Measurements from ENCODE around the gene PTPRK. TPM values are rescaled to one million over a fixed set of nuclear protein-coding genes. Genes with fewer than 3 reads are reported as not detected.

Gene PTPRK
- total and polyA plus RNA-seq, 10 of the 15 experiments (the other 5 are each of a cell fraction or from before 2014, with no cell fraction given): 0.23 to 1.9 (median 0.55) TPM

DNA sequence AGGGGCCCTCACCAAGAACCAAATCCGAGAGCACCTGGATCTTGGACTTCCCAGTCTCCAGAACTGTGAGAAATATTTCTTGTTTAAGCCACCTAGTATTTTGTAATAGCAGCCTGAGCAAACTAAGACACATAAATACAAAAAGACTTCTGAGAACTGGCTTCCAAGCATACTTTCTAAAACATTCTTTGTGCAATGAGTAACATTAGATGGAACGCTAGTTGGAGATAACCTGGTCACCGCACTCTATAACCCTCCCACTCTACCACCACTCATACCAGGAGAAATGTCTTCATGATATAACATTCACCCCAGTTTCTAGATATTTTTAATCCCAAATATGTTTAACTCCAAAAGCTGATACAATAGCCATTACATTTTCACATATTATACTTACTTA is 450.0 kb downstream of the PTPRK start:
- WGBS (ENCODE audit: insufficient coverage, insufficient replicate concordance, low lambda C conversion rate, missing lambda C conversion rate): 54% methylated on average over 3 of the region's 3 CpGs
- Histone ChIP-seq H3K27me3 (replicated peaks in 1 of 2; ENCODE audit: control insufficient read depth in 2 of 2, insufficient read depth in 2 of 2, low read length in 1 of 2) (no peaks in the 10 kb centered on the region), H3K9me3 (replicated peaks; ENCODE audit: control insufficient read depth, insufficient read depth, low read length) (no peaks in the 10 kb centered on the region), H3K4me1 (ENCODE audit: control insufficient read depth, insufficient read depth, low read length) (no peaks in the 10 kb centered on the region), H3K27ac (ENCODE audit: control insufficient read depth, insufficient read depth) (no peak overlapping the region), H3K4me2 (ENCODE audit: control insufficient read depth, insufficient read depth) (no peak overlapping the region), H4K20me1 (ENCODE audit: control insufficient read depth, insufficient read depth) (no peaks in the 10 kb centered on the region), H3K36me3 (ENCODE audit: control insufficient read depth in 2 of 2, insufficient read depth in 2 of 2, low read length in 1 of 2) (no peaks in the 10 kb centered on the region), H3K9ac (ENCODE audit: control insufficient read depth, insufficient read depth, low read length) (no peak overlapping the region), H2AFZ (ENCODE audit: control insufficient read depth, low read depth, low read length) (no peak overlapping the region), H3K79me2 (ENCODE audit: control insufficient read depth, insufficient read depth, low read length) (no peaks in the 10 kb centered on the region), H3K4me3 (no peak overlapping the region)
- no peak for TF ChIP-seq HDAC6 (IDR thresholded peaks at IDR 0.05; ENCODE audit: unreplicated experiment)
- TF ChIP-seq ASH2L (IDR thresholded peaks at IDR 0.05; ENCODE audit: borderline replicate concordance, low read depth): no peak
- no peak for TF ChIP-seq ZNF217 (IDR thresholded peaks at IDR 0.05)
- TF ChIP-seq SREBF1 (IDR thresholded peaks at IDR 0.05; ENCODE audit: low read length): no peak
- TF ChIP-seq ZSCAN29 (IDR thresholded peaks at IDR 0.05): no peak
- no peak for TF ChIP-seq BRCA1 (IDR thresholded peaks at IDR 0.05; ENCODE audit: low read depth, low read length)
- TF ChIP-seq KAT2A (conservative IDR thresholded peaks at IDR 0.05; ENCODE audit: control insufficient read depth, low read depth, low read length): no peak
- TF ChIP-seq NFYA (IDR thresholded peaks at IDR 0.05; ENCODE audit: borderline replicate concordance, low read depth, low read length): no peak
- no peak for TF ChIP-seq ZNF622 (IDR thresholded peaks at IDR 0.05)
- ChIA-PET RAD21 (ENCODE audit: unreplicated experiment) (no interaction called here), CTCF (no interaction called here), POLR2A (no interaction called here), SMC1A (ENCODE audit: uncharacterized antibody, unreplicated experiment) (interaction anchor here (0.6 kb wide), 1 partner anchor 192 kb away, joined by 3 read pairs; no protein-coding TSS in a partner anchor)
- ATAC-seq: no peak
- in situ Hi-C loops (cut with MboI) (no loop called here), intact Hi-C loops (cut with micrococcal nuclease; ENCODE audit: unreplicated experiment) (no loop called here)
- FAIRE-seq: no peak
- no peak for DNase-seq (ENCODE audit: low read depth, low spot score)
- BruUV-seq (replicated peaks): no TSS peak

DNA sequence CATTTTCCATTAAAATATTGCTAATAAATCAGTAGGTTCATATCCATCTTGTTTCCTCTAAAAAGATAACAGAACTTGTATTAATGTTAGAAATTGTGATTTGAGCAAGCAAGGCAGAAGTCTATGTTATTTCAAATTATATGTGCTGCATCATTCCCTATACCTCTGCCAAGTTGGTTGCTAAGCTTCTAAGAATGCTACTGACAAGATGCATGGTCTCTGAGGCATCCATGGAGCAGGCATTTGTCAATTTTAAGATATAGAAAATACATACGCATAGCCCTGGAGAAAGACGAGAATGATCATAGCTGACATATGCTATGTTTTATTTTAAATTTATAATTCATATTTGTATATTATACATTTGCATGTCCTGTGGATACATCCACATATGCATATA is 451.2 kb downstream of the PTPRK start:
- SMC1A ChIA-PET (ENCODE audit: uncharacterized antibody, unreplicated experiment): interaction anchor here (1.0 kb wide), 1 partner anchor 10 kb away, joined by 3 read pairs; no protein-coding TSS in a partner anchor
- TF ChIP-seq SREBF1 (IDR thresholded peaks at IDR 0.05; ENCODE audit: low read length): no peak
- TF ChIP-seq BHLHE40 (IDR thresholded peaks at IDR 0.05; ENCODE audit: borderline replicate concordance in 1 of 2, low read depth in 2 of 2, low read length in 1 of 2): no peak
- TF ChIP-seq FOXK2 (IDR thresholded peaks at IDR 0.05): no peak
- no peak for TF ChIP-seq ZNF274 (IDR thresholded peaks at IDR 0.05; ENCODE audit: insufficient read depth, insufficient read length)
- no peak for TF ChIP-seq ZNF207 (IDR thresholded peaks at IDR 0.05; ENCODE audit: borderline replicate concordance)
- no peak for TF ChIP-seq IRF5 (IDR thresholded peaks at IDR 0.05; ENCODE audit: borderline replicate concordance)
- no peak for TF ChIP-seq ZBTB4 (CRISPR knock-in tag; IDR thresholded peaks at IDR 0.05)
- H3K27me3 ChIP-seq (replicated peaks in 1 of 2; ENCODE audit: control insufficient read depth in 2 of 2, insufficient read depth in 2 of 2, low read length in 1 of 2): no peaks in the 10 kb centered on the region
- no peak for ATAC-seq
- POLR2A ChIA-PET: no interaction called here
- no peak overlapping the region for H3K27ac ChIP-seq (ENCODE audit: control insufficient read depth, insufficient read depth)
- no peak overlapping the region for H3K9ac ChIP-seq (ENCODE audit: control insufficient read depth, insufficient read depth, low read length)
- no peaks in the 10 kb centered on the region for H3K36me3 ChIP-seq (ENCODE audit: control insufficient read depth in 2 of 2, insufficient read depth in 2 of 2, low read length in 1 of 2)
- CTCF ChIA-PET: interaction anchor here (1.2 to 1.4 kb wide), 2 partner anchors 9 kb away, joined by 3 read pairs; no protein-coding TSS in a partner anchor
- 90% methylated on average over 2 of the region's 2 CpGs for WGBS (ENCODE audit: insufficient coverage, insufficient replicate concordance, low lambda C conversion rate, missing lambda C conversion rate)
- RAD21 ChIA-PET (ENCODE audit: unreplicated experiment): no interaction called here
- H3K4me1 ChIP-seq (ENCODE audit: control insufficient read depth, insufficient read depth, low read length): no peaks in the 10 kb centered on the region
- DNase-seq (ENCODE audit: low read depth, low spot score): no peak
- in situ Hi-C loops (cut with MboI): no loop called here
- no peaks in the 10 kb centered on the region for H3K9me3 ChIP-seq (replicated peaks; ENCODE audit: control insufficient read depth, insufficient read depth, low read length)
- no peak overlapping the region for H3K4me3 ChIP-seq
- no peak for FAIRE-seq
- H4K20me1 ChIP-seq (ENCODE audit: control insufficient read depth, insufficient read depth): no peaks in the 10 kb centered on the region
- H3K4me2 ChIP-seq (ENCODE audit: control insufficient read depth, insufficient read depth): no peak overlapping the region
- H3K79me2 ChIP-seq (ENCODE audit: control insufficient read depth, insufficient read depth, low read length): no peaks in the 10 kb centered on the region
- no peak overlapping the region for H2AFZ ChIP-seq (ENCODE audit: control insufficient read depth, low read depth, low read length)
- no TSS peak for BruUV-seq (replicated peaks)
- intact Hi-C loops (cut with micrococcal nuclease; ENCODE audit: unreplicated experiment): no loop called here

Data from GM12878 (cell line).